Astrocyte of the hippocampus (primary cell): Measurements from ENCODE around the gene SMIM21.
A peak's percentile ranks its signal among the peaks of the same experiment; 100 is the strongest.

Experiments
- DNase-seq: peaks from one replicate; pipeline ENCODE4 v3.0.0; 2011; ENCODE audit warnings: low read depth, low spot score

Gene SMIM21

DNA sequence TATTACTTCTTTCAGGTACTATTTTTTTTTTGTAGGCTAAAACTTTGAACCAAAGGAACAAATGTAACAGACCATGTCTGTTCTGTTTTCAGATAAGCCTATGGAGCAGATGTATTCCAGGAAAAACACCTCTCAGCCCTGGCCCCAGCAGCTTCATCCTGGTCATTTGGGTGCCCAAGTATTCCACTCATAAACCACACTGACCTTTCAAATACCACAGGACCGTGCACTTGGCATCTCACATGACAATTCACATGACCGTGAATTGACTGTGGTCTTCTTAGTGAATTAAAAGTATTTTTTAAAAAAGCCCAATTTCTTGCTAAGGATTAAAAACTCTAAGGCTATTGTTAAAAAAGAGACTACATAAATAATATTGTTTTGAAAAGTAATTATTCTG, 50.2 kb downstream of the SMIM21 start:
- peak; percentile 57 for DNase-seq

DNA sequence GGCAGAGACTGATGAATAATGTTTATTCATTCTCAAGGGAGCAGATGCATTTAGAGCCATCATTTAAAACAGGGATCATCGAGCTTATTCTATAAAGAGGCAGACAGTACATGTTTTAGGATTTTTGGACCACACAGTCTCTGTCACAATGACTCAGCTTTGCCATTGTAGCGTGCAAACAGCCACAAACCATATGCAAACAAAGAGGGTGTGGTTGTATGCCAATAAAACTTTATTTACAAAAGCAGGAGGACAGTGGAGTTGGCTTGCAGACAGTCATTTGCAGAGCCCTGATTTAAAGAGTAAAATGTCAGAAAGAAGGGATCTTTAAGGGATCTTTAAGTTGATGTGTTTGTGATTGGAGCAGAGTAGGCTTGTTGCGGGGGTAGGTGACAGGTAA, 51.5 kb downstream of the SMIM21 start:
- no peak for DNase-seq

DNA sequence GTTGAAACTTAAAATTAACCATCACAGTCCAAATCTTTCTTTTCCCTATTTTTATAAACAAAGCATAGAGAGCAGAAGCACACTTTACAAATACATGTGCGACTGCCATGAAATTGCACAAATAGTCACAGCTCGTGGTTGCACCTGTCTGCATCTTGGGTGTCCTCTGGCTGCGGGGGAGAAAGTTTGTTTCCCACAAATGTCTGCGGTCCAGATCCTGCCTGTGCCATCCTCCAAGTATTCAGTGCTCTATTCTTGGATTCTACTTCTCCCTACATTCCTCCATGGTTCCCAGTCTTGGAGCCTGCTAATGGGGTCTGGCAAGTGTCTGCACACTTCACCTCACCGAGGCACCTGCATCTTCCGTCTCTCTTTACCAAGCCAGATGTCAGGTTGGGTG, 52.2 kb downstream of the SMIM21 start:
- no peak for DNase-seq

DNA sequence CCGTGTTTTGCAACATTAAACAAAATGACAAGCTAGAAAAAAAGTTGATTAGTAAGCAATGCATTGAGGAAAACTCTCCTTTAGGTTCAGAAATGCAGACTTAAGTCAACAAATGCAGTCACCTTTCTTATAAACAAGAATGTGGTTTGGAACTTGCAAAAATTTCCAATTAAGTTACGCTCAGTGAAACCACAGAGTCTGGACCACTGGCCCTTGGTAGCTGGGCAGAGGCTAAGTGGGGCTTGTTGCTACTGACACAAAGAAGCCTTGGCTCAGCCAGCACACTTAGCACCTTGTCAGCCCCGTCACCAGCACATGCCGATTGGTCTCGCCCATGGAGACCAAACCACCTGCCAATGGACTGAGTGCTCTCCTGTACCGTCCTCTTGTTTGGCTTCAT, 53.0 kb downstream of the SMIM21 start:
- peak; percentile 53 for DNase-seq

DNA sequence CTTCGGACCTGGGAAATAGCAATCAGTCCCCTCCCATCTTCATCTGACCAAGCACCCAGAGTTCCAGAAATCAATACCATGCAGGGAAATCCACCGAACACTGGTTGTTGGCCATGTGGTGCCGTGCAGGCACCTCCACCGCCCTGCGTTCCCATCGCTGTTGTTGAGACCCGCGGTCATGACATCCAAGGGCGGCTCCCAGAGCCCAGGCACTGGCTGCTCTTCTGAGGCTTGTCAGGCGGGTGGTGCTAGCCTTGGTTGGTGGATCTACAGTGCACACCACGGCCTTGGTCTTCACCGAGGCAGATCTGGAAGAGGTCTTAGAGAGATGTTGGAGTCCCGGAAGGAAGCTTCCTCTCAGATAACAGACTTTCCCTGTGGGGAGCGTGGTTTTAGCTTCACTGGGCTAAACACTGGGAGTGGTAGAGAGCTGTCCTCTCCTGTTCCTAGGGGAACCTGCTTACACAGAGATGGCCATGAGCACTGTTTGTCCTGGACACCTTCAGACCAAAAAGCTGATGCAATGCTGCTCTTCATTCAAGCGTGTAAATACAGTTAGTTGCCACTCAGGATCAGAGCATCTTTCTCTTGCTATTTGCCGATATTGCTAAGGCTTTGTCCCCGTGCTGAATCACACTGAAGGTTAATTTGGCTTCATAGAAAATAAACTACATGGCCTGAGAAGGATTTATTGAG, 58.3 kb downstream of the SMIM21 start:
- DNase-seq, result no peak

DNA sequence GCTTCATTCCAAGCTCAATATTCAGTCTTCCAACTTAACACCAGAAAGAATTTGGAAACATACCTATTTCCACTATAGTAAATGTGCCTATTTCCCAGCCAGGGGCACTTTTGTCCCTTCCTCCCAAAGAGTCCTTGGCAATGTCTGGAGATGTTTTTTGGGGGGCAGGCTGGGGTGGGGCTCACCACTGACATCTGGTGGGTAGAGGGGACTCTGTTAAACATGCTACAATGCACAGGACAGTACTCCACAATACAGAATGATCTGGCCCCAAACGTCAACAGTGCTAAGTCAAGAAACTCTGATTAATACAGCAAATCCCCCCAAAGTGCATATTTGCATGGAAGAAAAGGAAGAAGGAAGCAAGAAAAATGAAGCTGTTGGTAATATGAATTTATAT, 61.7 kb downstream of the SMIM21 start:
- DNase-seq, result no peak

DNA sequence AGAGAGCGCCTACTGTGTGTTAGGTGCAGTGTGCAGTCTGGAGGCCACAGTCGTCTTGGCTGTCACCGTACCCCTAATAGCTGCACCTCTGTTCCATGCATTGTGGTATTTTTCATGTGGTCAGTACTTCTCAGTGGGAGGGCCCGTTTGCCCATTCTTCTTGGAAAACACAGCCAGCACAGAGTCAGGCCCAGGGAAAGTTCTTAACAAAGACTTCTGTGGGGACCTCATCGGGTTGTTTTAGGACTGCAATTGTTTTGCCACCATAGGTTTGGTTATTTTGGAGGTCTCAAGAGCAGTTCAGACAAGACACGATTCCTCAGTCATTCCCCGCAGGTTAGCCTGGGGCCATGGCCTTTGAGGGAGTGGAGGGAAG, 62.3 kb downstream of the SMIM21 start:
- peak; percentile 46 for DNase-seq

DNA sequence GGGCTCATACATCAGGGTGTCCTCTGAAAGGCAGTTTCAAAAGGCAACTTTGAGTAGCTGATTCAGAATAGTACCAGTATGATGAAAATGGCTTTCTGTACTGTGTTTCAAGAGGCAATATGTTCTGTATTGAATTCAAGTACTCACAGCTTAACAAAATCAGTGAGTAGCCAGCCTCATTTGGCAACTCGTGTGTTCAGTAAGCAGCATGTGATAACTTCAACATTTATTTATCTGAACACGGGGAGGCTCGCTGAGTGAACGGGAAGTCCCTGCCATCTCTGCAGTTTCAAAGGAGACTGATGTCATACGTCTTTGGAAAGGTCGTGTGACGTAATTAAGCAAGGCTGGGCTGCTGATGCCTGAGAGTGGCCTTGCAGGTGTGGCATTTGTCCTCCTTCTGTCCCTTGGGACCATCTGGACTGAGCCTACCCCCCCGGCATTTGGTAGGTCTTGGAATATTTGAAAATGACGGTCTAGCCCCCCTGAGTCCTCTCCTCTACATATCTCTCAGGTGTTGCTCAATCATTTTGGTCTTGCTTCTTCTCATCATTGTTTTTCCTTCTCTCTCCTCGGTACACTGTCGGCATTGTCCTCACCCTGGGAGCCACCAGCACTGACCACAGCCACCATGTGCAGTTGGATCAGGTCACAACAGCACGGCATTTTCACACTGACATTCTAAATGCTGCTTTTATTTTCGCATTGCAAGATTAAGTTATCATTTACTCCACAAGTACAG, 62.8 kb downstream of the SMIM21 start:
- DNase-seq, result no peak

DNA sequence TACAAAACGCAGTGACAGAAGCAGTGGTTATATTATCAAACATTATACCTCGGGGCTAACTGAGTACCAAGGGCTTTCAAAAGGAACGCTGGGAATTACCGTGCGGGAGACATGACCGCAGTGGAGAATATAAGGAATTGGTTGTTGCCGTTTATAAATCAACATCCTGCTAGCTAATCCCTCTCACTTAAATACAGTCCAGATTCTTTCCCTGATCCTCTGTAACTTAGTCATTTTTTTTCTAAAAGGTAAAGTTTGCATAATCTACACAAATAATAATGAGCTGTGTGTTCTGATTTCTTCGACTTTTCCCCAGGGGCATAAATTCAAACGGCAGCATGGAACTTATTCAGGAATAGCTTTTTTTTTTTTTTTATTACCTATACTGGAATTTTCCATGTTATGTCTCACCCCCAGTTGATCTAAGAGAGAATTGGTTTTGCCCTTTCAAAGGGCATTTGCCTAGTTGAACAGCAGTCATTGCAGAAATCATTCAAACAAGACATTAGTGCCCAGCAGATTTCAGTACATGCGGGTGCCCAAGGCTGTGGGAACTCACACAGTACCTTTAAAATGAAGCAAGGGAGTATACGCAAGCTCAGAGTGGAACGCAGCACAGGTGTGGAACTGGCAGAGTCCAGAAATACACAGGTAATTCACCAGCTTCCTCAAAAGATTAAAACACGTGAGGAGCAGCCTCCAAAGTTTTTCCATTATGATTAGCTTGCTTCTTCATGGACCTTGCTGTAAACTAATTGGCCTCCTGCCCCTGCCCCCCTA, 63.9 kb downstream of the SMIM21 start:
- DNase-seq, result no peak

DNA sequence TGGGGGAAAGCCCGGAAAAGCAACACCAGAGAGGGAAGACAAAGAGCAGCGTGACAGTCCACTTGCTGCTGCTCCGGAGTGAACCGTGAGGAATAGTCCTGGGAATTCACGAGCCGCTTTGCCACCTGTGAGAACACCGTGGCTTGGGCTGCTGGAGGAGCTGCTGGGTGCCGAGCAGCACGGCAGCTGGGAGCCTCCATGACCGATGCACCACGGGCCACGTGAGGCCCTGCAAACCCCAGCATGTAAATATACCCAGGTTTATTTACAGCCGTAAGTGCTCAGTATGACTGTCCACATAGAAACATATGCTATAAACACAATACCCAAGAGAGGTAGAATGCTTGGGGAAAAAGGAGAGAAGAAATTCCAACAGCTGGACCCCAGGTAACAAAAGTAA, 65.1 kb downstream of the SMIM21 start:
- DNase-seq, result no peak

DNA sequence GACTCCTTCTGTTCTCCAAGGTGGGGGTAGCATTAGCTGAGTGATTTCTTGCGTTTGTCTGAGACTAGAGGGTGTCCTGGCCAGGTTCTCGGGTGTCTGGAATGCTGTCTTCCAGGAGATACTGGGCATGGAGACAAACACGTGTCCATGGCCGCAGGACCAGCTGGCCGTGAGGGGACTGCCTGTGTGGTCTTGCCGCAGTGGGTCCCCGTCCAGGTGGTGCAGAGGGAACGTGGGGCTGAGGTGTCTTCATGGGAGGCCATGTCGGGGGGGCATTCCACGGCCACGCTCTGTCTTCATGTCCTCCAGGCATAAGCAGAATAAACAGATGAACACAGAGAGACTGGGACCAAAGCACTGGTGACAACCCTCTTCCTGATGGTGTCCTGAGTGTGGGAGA, 66.6 kb downstream of the SMIM21 start:
- DNase-seq, result no peak

DNA sequence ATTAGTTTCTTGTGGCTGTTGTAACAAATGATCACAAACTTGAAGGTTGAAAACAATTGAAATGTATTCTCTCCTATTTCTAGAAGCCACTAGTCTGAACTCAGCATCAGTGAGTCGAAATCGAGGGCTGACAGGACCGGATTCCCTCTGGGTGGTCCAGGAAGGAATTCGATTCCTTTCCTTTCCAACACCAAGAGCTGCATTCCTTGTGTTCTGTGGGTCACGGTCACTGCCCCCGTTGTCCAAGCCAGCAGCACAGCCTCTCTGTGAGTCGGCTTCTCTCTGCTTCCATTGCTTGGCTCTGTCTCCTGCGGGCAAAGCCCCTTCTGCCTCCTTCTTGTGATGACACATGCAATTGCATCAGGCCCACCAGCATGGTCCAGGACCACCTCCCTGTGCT, 67.3 kb downstream of the SMIM21 start:
- peak; percentile 39 for DNase-seq
